ENCODE data around the gene PEX14. TPM values are rescaled to one million over a fixed set of nuclear protein-coding genes. Genes with fewer than 3 reads are reported as not detected.

Gene PEX14
- total RNA-seq, 1 experiment from 2014 or later = 36.0 TPM

- Histone ChIP-seq H3K4me1 (ENCODE audit: control insufficient read depth, insufficient read depth, low read length) (peaks cover 11% of the 10 kb centered on the region), H3K9me3 (ENCODE audit: control insufficient read depth, insufficient read depth, low read depth, low read length) (no peaks in the 10 kb centered on the region), H3K27me3 (ENCODE audit: control insufficient read depth, insufficient read depth, low read length) (no peaks in the 10 kb centered on the region), H3K4me3 (ENCODE audit: low read depth in 2 of 2, low read length in 2 of 2) (no peak overlapping the region), H3K27ac (ENCODE audit: low read length) (no peak overlapping the region), H3K36me3 (ENCODE audit: control insufficient read depth, insufficient read depth, low read length) (no peaks in the 10 kb centered on the region)
- BruUV-seq (replicated peaks) = no TSS peak
- ChIA-PET POLR2A (interaction anchor here (0.6 kb wide), 2 partner anchors 9 to 12 kb away, joined by 3 to 4 read pairs; no protein-coding TSS in a partner anchor), CTCF (no interaction called here)
- no peak for ATAC-seq
- no peak for DNase-seq (ENCODE audit: low read depth, low spot score)
- in situ Hi-C loops (cut with HindIII; ENCODE audit: low pct_unique_long_range_greater_than_20kb, low sequenced_read_pairs) (no loop called here), intact Hi-C loops (cut with micrococcal nuclease; ENCODE audit: unreplicated experiment) (no loop called here)
- TF ChIP-seq POLR2AphosphoS5 (IDR thresholded peaks at IDR 0.05; ENCODE audit: low read depth, low read length) (no peak), SIN3A (IDR thresholded peaks at IDR 0.05; ENCODE audit: borderline replicate concordance, insufficient read depth, low read depth, low read length) (no peak), TCF7L2 (IDR thresholded peaks at IDR 0.05; ENCODE audit: low read depth, low read length) (no peak), REST (IDR thresholded peaks at IDR 0.05; ENCODE audit: insufficient read depth in 1 of 2, low read depth in 2 of 2, low read length in 1 of 2) (no peak), CTCF (IDR thresholded peaks at IDR 0.05) (no peak)
These were observed 15.7 kb downstream of the PEX14 start for GRCh38 chr1:10490286-10490970.

GRCh38 chr1:10494418-10494753 is 19.6 kb downstream of the PEX14 start:
- Histone ChIP-seq H3K4me3 (ENCODE audit: low read depth in 2 of 2, low read length in 2 of 2) (no peak overlapping the region), H3K27me3 (ENCODE audit: control insufficient read depth, insufficient read depth, low read length) (no peaks in the 10 kb centered on the region), H3K27ac (ENCODE audit: low read length) (no peak overlapping the region; the same call in 1 of the 2 replicates), H3K4me1 (ENCODE audit: control insufficient read depth, insufficient read depth, low read length) (peaks cover 12% of the 10 kb centered on the region), H3K36me3 (ENCODE audit: control insufficient read depth, insufficient read depth, low read length) (no peaks in the 10 kb centered on the region), H3K9me3 (ENCODE audit: control insufficient read depth, insufficient read depth, low read depth, low read length) (no peaks in the 10 kb centered on the region)
- DNase-seq (ENCODE audit: low read depth, low spot score) (no peak), ATAC-seq (peak; percentile 61; the same call in 1 of the 2 replicates)
- TF ChIP-seq TCF7L2 (IDR thresholded peaks at IDR 0.05; ENCODE audit: low read depth, low read length) (no peak), SIN3A (IDR thresholded peaks at IDR 0.05; ENCODE audit: borderline replicate concordance, insufficient read depth, low read depth, low read length) (no peak), POLR2AphosphoS5 (IDR thresholded peaks at IDR 0.05; ENCODE audit: low read depth, low read length) (no peak), CTCF (IDR thresholded peaks at IDR 0.05) (no peak), REST (IDR thresholded peaks at IDR 0.05; ENCODE audit: insufficient read depth in 1 of 2, low read depth in 2 of 2, low read length in 1 of 2) (no peak)
- no TSS peak for BruUV-seq (replicated peaks)
- in situ Hi-C loops (cut with HindIII; ENCODE audit: low pct_unique_long_range_greater_than_20kb, low sequenced_read_pairs) = no loop called here
- ChIA-PET POLR2A (interaction anchor here (1.0 kb wide), 1 partner anchor 64 kb away, joined by 3 read pairs; the partner anchor contains the start of gene CENPS), CTCF (interaction anchor here (0.6 to 2.0 kb wide), 8 partner anchors 8 to 560 kb away, joined by 3 to 11 read pairs (median 5); partner anchors contain the start of gene CENPS)
- intact Hi-C loops (cut with micrococcal nuclease; ENCODE audit: unreplicated experiment) = loop anchor here (2.0 kb wide), 1 partner anchor 66 kb away; no protein-coding TSS in a partner anchor

Data from Panc1 (cell line).